SU-DHL-6 (cell line): ENCODE results near the gene SLC9A6.

Experiments used
- H2AFZ ChIP-seq: fragments of 200-600 bp; sonication (generic); 2 replicates; pipeline ENCODE4 v1.6.1; 2014; ENCODE audit warnings: low read depth, mild to moderate bottlenecking, moderate library complexity, mixed read lengths, antibody characterized with exemption, low read length; ENCODE audit not compliant: severe bottlenecking
- H3F3A ChIP-seq: fragments of 200-600 bp; shearing (Covaris generic); 2 replicates; pipeline ENCODE4 v1.6.0; 2016; ENCODE audit warnings: antibody characterized with exemption, mild to moderate bottlenecking; ENCODE audit not compliant: insufficient read depth
- H3K27ac ChIP-seq: fragments of 200-600 bp; sonication (generic); 2 replicates; pipeline ENCODE4 v1.5.1; 2016; ENCODE audit warnings: low read depth, mild to moderate bottlenecking, low read length, moderate library complexity, mixed read lengths
- H3K27me3 ChIP-seq: fragments of 200-600 bp; sonication (generic), shearing (Covaris generic); 2 replicates; pipeline ENCODE4 v1.6.0; 2014; ENCODE audit warnings: mild to moderate bottlenecking, low read length
- H3K36me3 ChIP-seq: fragments of 200-600 bp; sonication (generic); 2 replicates; pipeline ENCODE4 v1.6.1; 2014; ENCODE audit warnings: mild to moderate bottlenecking, low read length, mixed read lengths
- H3K4me2 ChIP-seq: fragments of 300-600, 200-600 bp; shearing (Covaris generic), sonication (generic); 2 replicates; pipeline ENCODE4 v1.6.0; 2014; ENCODE audit warnings: low read length, low read depth, mild to moderate bottlenecking; ENCODE audit not compliant: poor library complexity, severe bottlenecking
- H3K4me3 ChIP-seq: fragments of 200-600 bp; sonication (generic); 2 replicates; pipeline ENCODE4 v1.5.1; 2014; ENCODE audit warnings: antibody characterized with exemption, low read length, mild to moderate bottlenecking, mixed read lengths; ENCODE audit not compliant: insufficient read depth, poor library complexity, severe bottlenecking
- H3K79me2 ChIP-seq: fragments of 200-600 bp; sonication (generic); 2 replicates; pipeline ENCODE4 v1.6.1; 2014; ENCODE audit warnings: mild to moderate bottlenecking, low read length, moderate library complexity; ENCODE audit not compliant: insufficient read depth
- H3K9ac ChIP-seq: fragments of 200-600 bp; sonication (generic); 2 replicates; pipeline ENCODE4 v1.7.0; 2014; ENCODE audit warnings: mild to moderate bottlenecking, low read length
- H3K9me2 ChIP-seq: fragments of 200-600 bp; sonication (generic); replicated peaks from 2 replicates; pipeline ENCODE4 v1.6.1; 2014; ENCODE audit warnings: low read length; ENCODE audit not compliant: insufficient read depth
- H3K9me3 ChIP-seq: fragments of 200-600 bp; sonication (generic); 2 replicates; pipeline ENCODE4 v1.6.1; 2014; ENCODE audit warnings: low read length, mixed read lengths; ENCODE audit not compliant: insufficient read depth
- H4K20me1 ChIP-seq: fragments of 200-600 bp; sonication (generic); 2 replicates; pipeline ENCODE4 v1.6.1; 2014; ENCODE audit warnings: low read depth, mild to moderate bottlenecking, antibody characterized with exemption, low read length, moderate library complexity, mixed read lengths
- CTCF ChIP-seq: fragments of 200-600 bp; sonication (generic); IDR thresholded peaks from one replicate; pipeline ENCODE4 v1.5.1; 2017; ENCODE audit warnings: antibody characterized with exemption, mild to moderate bottlenecking, low read length, moderate library complexity; ENCODE audit not compliant: insufficient read depth, poor library complexity, severe bottlenecking
- EZH2phosphoT487 ChIP-seq: fragments of 200-600 bp; sonication (generic), shearing (Covaris generic); conservative IDR thresholded peaks from 2 replicates; pipeline ENCODE4 v1.6.1; 2018; ENCODE audit warnings: mild to moderate bottlenecking, antibody characterized with exemption, low read length, moderate library complexity, mixed read lengths

SLC9A6 gene

GRCh38 chrX:135973025-135973547, 12.1 kb upstream of the SLC9A6 start:
- H3K4me2 ChIP-seq = peak overlapping the region; percentile 71
- no peaks in the 10 kb centered on the region for H3K9me3 ChIP-seq
- H3K9me2 ChIP-seq = no peaks in the 10 kb centered on the region
- H3K27ac ChIP-seq = peak overlapping the region; percentile 78; the same call in 1 of the 2 replicates
- no peak for TF ChIP-seq CTCF
- no peak for TF ChIP-seq EZH2phosphoT487
- H3K27me3 ChIP-seq = no peaks in the 10 kb centered on the region
- 0 out of 2 replicates have a peak, but pooled peaks cover 4% of the 10 kb centered on the region for H3F3A ChIP-seq
- H3K9ac ChIP-seq = peak overlapping the region; percentile 90
- peak overlapping the region; percentile 49 for H2AFZ ChIP-seq
- peaks cover 23% of the 10 kb centered on the region for H3K79me2 ChIP-seq
- H3K36me3 ChIP-seq = no peaks in the 10 kb centered on the region
- no peaks in the 10 kb centered on the region for H4K20me1 ChIP-seq
- H3K4me3 ChIP-seq = peak overlapping the region; percentile 85

GRCh38 chrX:135973548-135974278, 11.5 kb upstream of the SLC9A6 start, which contains the start of gene MMGT1:
Gene MMGT1 (minus strand): TSS chrX:135973988. CDS start chrX:135973675, 313 bp downstream.
- peak within 1 kb of the TSS; percentile 49 for H2AFZ ChIP-seq
- 0 out of 2 replicates have a peak, but pooled peaks cover 4% of the 10 kb centered on the region for H3F3A ChIP-seq
- no peaks in the 10 kb centered on the region for H3K9me2 ChIP-seq
- H3K9me3 ChIP-seq = no peaks in the 10 kb centered on the region
- peaks cover 23% of the 10 kb centered on the region for H3K79me2 ChIP-seq
- no peaks in the 10 kb centered on the region for H4K20me1 ChIP-seq
- TF ChIP-seq CTCF (no peak), EZH2phosphoT487 (no peak)
- H3K27me3 ChIP-seq = no peaks in the 10 kb centered on the region
- H3K9ac ChIP-seq = peak within 1 kb of the TSS; percentile 90
- H3K4me3 ChIP-seq = peak within 1 kb of the TSS; percentile 85
- peak within 1 kb of the TSS; percentile 71 for H3K4me2 ChIP-seq
- peak within 1 kb of the TSS; percentile 78 for H3K27ac ChIP-seq
- no peaks in the 10 kb centered on the region for H3K36me3 ChIP-seq

- TF ChIP-seq CTCF (no peak), EZH2phosphoT487 (no peak)
- Histone ChIP-seq H3K4me3 (peak overlapping the region; percentile 37), H3K79me2 (peaks cover 23% of the 10 kb centered on the region), H3K9me2 (no peaks in the 10 kb centered on the region), H3K36me3 (no peaks in the 10 kb centered on the region), H3K9ac (no peak overlapping the region; the same call in 1 of the 2 replicates), H2AFZ (no peak overlapping the region), H4K20me1 (no peaks in the 10 kb centered on the region), H3K27ac (no peak overlapping the region), H3F3A (0 out of 2 replicates have a peak, but pooled peaks cover 4% of the 10 kb centered on the region), H3K4me2 (peak overlapping the region; percentile 44), H3K27me3 (no peaks in the 10 kb centered on the region), H3K9me3 (no peaks in the 10 kb centered on the region)
Measured at GRCh38 chrX:135974279-135974856, 10.9 kb upstream of the SLC9A6 start.
